DOHH2 (cell line): ENCODE measurements around the gene IFI27L1.

ENCODE experiments used
- H3F3A ChIP-seq: fragments of 200-600 bp; sonication (generic), shearing (Covaris generic); 2 replicates; pipeline ENCODE4 v1.6.0; 2016; ENCODE audit warnings: antibody characterized with exemption, mild to moderate bottlenecking; ENCODE audit not compliant: control insufficient read depth, insufficient read depth
- H3K27ac ChIP-seq: fragments of 200-600 bp; sonication (generic); 2 replicates; pipeline ENCODE4 v1.5.1; 2014; ENCODE audit warnings: low read depth, mild to moderate bottlenecking, low read length, moderate library complexity
- H3K27me3 ChIP-seq: fragments of 200-600 bp; sonication (generic); 2 replicates; pipeline ENCODE4 v1.6.1; 2014; ENCODE audit warnings: mild to moderate bottlenecking, low read length, mixed read lengths; ENCODE audit not compliant: control insufficient read depth
- H3K36me3 ChIP-seq: fragments of 200-600 bp; sonication (generic); 2 replicates; pipeline ENCODE4 v1.6.1; 2014; ENCODE audit warnings: mild to moderate bottlenecking, low read length, moderate library complexity, mixed read lengths; ENCODE audit not compliant: control insufficient read depth
- H3K4me1 ChIP-seq: fragments of 200-600 bp; sonication (generic); 2 replicates; pipeline ENCODE4 v1.6.1; 2014; ENCODE audit warnings: mild to moderate bottlenecking, low read length, mixed read lengths; ENCODE audit not compliant: control insufficient read depth
- H3K4me2 ChIP-seq: fragments of 200-600 bp; sonication (generic); 2 replicates; pipeline ENCODE4 v1.6.0; 2014; ENCODE audit warnings: mild to moderate bottlenecking, low read length, moderate library complexity
- H3K4me3 ChIP-seq: fragments of 200-600 bp; sonication (generic); 2 replicates; pipeline ENCODE4 v1.5.1; 2014; ENCODE audit warnings: mild to moderate bottlenecking, low read length, mixed read lengths
- H3K79me2 ChIP-seq: fragments of 200-600 bp; sonication (generic); 2 replicates; pipeline ENCODE4 v1.6.1; 2014; ENCODE audit warnings: mild to moderate bottlenecking, low read length, mixed read lengths; ENCODE audit not compliant: control insufficient read depth
- H3K9me2 ChIP-seq: fragments of 200-600 bp; sonication (generic); replicated peaks from 2 replicates; pipeline ENCODE4 v1.6.1; 2014; ENCODE audit warnings: mild to moderate bottlenecking, low read length, mixed read lengths; ENCODE audit not compliant: control insufficient read depth
- H3K9me3 ChIP-seq: fragments of 200-600 bp; sonication (generic); 2 replicates; pipeline ENCODE4 v1.6.1; 2014; ENCODE audit warnings: antibody characterized with exemption, low read length, mixed read lengths; ENCODE audit not compliant: control insufficient read depth, insufficient read depth
- H4K20me1 ChIP-seq: fragments of 200-600 bp; sonication (generic); 2 replicates; pipeline ENCODE4 v1.6.0; 2014; ENCODE audit warnings: low read depth, mild to moderate bottlenecking, antibody characterized with exemption, low read length, moderate library complexity; ENCODE audit not compliant: control insufficient read depth, insufficient read depth
- EZH2phosphoT487 ChIP-seq: fragments of 200-600 bp; sonication (generic); IDR thresholded peaks from 2 replicates; pipeline ENCODE4 v1.6.1; 2017; ENCODE audit warnings: borderline replicate concordance, mild to moderate bottlenecking, antibody characterized with exemption, low read length, moderate library complexity, mixed read lengths
- TF ChIP-seq, protein P1 (sequence below): fragments of 200-600 bp; sonication (generic); IDR thresholded peaks from one replicate; pipeline ENCODE4 v1.5.1; 2014; ENCODE audit warnings: antibody characterized with exemption, mild to moderate bottlenecking, low read depth, low read length; ENCODE audit not compliant: poor library complexity, severe bottlenecking

Gene IFI27L1

DNA sequence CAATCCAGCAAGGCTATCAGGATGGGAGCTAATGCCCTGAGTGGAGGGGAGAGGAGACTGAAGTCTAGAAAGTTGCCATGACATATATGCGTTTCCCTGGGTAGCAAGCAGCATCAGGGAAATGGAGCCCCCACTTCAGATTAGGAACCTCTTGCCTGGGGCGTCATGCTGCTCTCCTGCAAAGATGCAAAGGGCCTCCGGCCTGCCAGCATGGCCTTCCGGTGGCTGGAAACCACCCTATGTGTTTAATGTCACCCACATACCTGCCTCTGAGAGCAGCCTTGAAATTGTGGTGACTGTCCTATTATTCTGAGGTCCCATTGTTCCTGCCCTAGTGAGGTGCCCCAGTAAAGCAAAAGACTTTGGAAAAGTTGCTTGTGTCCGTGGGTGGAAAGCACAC is 58.3 kb downstream of the IFI27L1 start:
- Histone ChIP-seq H3K27me3 (peaks cover 3% of the 10 kb centered on the region; the same call in 1 of the 2 replicates), H3K4me3 (no peak overlapping the region), H3K9me3 (no peaks in the 10 kb centered on the region), H3K9me2 (no peaks in the 10 kb centered on the region), H3K27ac (no peak overlapping the region), H4K20me1 (no peaks in the 10 kb centered on the region), H3K79me2 (no peaks in the 10 kb centered on the region), H3F3A (no peaks in the 10 kb centered on the region), H3K36me3 (no peaks in the 10 kb centered on the region), H3K4me1 (no peaks in the 10 kb centered on the region; the same call in 1 of the 2 replicates), H3K4me2 (no peak overlapping the region)
- TF ChIP-seq EZH2phosphoT487: no peak
- TF ChIP-seq, protein P1, sequence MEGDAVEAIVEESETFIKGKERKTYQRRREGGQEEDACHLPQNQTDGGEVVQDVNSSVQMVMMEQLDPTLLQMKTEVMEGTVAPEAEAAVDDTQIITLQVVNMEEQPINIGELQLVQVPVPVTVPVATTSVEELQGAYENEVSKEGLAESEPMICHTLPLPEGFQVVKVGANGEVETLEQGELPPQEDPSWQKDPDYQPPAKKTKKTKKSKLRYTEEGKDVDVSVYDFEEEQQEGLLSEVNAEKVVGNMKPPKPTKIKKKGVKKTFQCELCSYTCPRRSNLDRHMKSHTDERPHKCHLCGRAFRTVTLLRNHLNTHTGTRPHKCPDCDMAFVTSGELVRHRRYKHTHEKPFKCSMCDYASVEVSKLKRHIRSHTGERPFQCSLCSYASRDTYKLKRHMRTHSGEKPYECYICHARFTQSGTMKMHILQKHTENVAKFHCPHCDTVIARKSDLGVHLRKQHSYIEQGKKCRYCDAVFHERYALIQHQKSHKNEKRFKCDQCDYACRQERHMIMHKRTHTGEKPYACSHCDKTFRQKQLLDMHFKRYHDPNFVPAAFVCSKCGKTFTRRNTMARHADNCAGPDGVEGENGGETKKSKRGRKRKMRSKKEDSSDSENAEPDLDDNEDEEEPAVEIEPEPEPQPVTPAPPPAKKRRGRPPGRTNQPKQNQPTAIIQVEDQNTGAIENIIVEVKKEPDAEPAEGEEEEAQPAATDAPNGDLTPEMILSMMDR: no peak

DNA sequence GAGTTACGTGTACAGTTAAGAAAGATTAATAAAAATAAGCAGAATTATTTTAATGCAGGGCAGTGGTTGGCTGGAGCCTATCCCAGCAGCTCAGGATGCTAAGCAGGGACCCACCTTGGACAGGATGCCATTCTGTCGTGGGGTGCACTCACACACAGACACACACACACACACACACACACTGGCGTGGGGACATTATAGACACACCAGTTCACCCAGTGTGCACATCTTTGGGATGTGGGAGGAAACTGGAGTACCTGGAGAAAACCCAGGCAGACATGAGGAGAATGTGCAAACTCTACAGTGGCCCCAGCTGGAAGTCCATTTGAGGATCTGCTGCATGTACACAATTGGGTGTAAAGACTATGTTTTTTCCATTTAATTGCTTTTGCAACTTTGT is 61.1 kb downstream of the IFI27L1 start:
- TF ChIP-seq, protein P1: no peak
- TF ChIP-seq EZH2phosphoT487: no peak
- Histone ChIP-seq H3F3A (no peaks in the 10 kb centered on the region), H3K79me2 (no peaks in the 10 kb centered on the region), H3K9me3 (no peaks in the 10 kb centered on the region), H3K27ac (no peak overlapping the region), H3K9me2 (no peaks in the 10 kb centered on the region), H4K20me1 (no peaks in the 10 kb centered on the region), H3K36me3 (no peaks in the 10 kb centered on the region), H3K4me2 (no peak overlapping the region), H3K4me3 (no peak overlapping the region), H3K27me3 (no peaks in the 10 kb centered on the region), H3K4me1 (peaks cover 13% of the 10 kb centered on the region)

DNA sequence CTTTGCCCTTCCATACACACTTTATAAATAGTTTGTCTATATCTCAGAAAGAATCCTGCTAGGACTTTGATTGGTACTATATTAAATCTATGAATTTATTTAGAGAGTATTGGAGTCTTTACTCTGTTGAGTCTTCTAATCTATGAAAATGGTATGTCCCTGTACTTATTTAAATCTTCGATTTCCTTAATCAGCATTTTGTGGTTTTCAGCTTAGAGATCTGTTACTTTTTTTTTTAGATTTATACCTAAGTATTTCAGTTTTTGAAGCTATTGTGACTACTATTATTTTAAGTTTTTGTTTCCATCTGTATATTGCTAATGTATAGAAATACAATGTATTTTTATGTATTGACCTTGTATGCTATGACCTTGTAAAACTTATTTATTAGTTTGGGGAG is 61.7 kb downstream of the IFI27L1 start:
- no peak for TF ChIP-seq EZH2phosphoT487
- TF ChIP-seq, protein P1: no peak
- Histone ChIP-seq H3K27ac (no peak overlapping the region), H4K20me1 (no peaks in the 10 kb centered on the region), H3K36me3 (no peaks in the 10 kb centered on the region), H3F3A (no peaks in the 10 kb centered on the region), H3K9me2 (no peaks in the 10 kb centered on the region), H3K4me2 (no peak overlapping the region), H3K9me3 (no peaks in the 10 kb centered on the region), H3K4me1 (peaks cover 13% of the 10 kb centered on the region), H3K79me2 (no peaks in the 10 kb centered on the region), H3K27me3 (no peaks in the 10 kb centered on the region), H3K4me3 (no peak overlapping the region)
